HepG2 (cell line): ENCODE results near the gene MYADML2. TPM values are rescaled to one million over a fixed set of nuclear protein-coding genes. Genes with fewer than 3 reads are reported as not detected.
A peak's percentile ranks its signal among the peaks of the same experiment; 100 is the strongest.

Source experiments
- FLYWCH1 ChIP-seq: sonication (generic); formaldehyde crosslinking; IDR thresholded peaks from 2 replicates; pipeline ENCODE4 v1.8.1; 2023; ENCODE audit warnings: mild to moderate bottlenecking, missing genetic modification reagents
- GABPB1 ChIP-seq: IDR thresholded peaks from 2 replicates; pipeline ENCODE4 v1.6.1; 2016; ENCODE audit warnings: mild to moderate bottlenecking, missing genetic modification reagents, moderate library complexity, missing compliant biosample characterization
- GTF3A ChIP-seq: sonication (generic); formaldehyde crosslinking; conservative IDR thresholded peaks from 2 replicates; pipeline ENCODE4 v1.4.0; 2020; ENCODE audit warnings: mild to moderate bottlenecking, missing genetic modification reagents
- HNF4A ChIP-seq: sonication (generic); formaldehyde crosslinking; IDR thresholded peaks from 2 replicates; pipeline ENCODE4 v1.4.0; 2020; ENCODE audit warnings: missing genetic modification reagents
- JUN ChIP-seq: sonication (generic); formaldehyde crosslinking; IDR thresholded peaks from 2 replicates; pipeline ENCODE4 v1.4.0; 2020; ENCODE audit warnings: mild to moderate bottlenecking, missing genetic modification reagents
- KAT8 ChIP-seq: IDR thresholded peaks from 2 replicates; pipeline ENCODE4 v1.6.1; 2016; ENCODE audit warnings: missing genetic modification reagents, missing compliant biosample characterization
- MBNL3 ChIP-seq: fragments of 250-450 bp; sonication (Bioruptor Pico); conservative IDR thresholded peaks from 2 replicates; pipeline ENCODE4 v1.8.0; 2022; ENCODE audit warnings: mild to moderate bottlenecking, inconsistent platforms
- MIER3 ChIP-seq: IDR thresholded peaks from 2 replicates; pipeline ENCODE4 v1.6.1; 2016; ENCODE audit warnings: missing compliant biosample characterization, borderline replicate concordance
- MTF1 ChIP-seq: sonication (generic); formaldehyde crosslinking; IDR thresholded peaks from 2 replicates; pipeline ENCODE4 v1.5.0; 2020; ENCODE audit warnings: missing genetic modification reagents
- NFE2L1 ChIP-seq: sonication (generic); formaldehyde crosslinking; IDR thresholded peaks from 2 replicates; pipeline ENCODE4 v1.4.0; 2020; ENCODE audit warnings: missing genetic modification reagents, mild to moderate bottlenecking, borderline replicate concordance
- NFKBIZ ChIP-seq: IDR thresholded peaks from 2 replicates; pipeline ENCODE4 v1.6.1; 2018; ENCODE audit warnings: missing genetic modification reagents, missing compliant biosample characterization
- POLR2G ChIP-seq: fragments of 200-400 bp; formaldehyde crosslinking; IDR thresholded peaks from 2 replicates; pipeline ENCODE4 v1.6.1; 2018; ENCODE audit warnings: mild to moderate bottlenecking, low read depth, low read length, moderate library complexity
- RBAK ChIP-seq: sonication (generic); formaldehyde crosslinking; IDR thresholded peaks from 2 replicates; pipeline ENCODE4 v1.5.1; 2020; ENCODE audit warnings: mild to moderate bottlenecking, missing genetic modification reagents
- TP53 ChIP-seq: sonication (generic); formaldehyde crosslinking; conservative IDR thresholded peaks from 2 replicates; pipeline ENCODE4 v1.4.0; 2020; ENCODE audit warnings: missing genetic modification reagents
- ZNF10 ChIP-seq: sonication (generic); formaldehyde crosslinking; IDR thresholded peaks from 2 replicates; pipeline ENCODE4 v1.4.0; 2020; ENCODE audit warnings: mild to moderate bottlenecking, low read depth, missing genetic modification reagents, borderline replicate concordance
- ZNF317 ChIP-seq: sonication (generic); formaldehyde crosslinking; IDR thresholded peaks from 2 replicates; pipeline ENCODE4 v1.5.0; 2020; ENCODE audit warnings: mild to moderate bottlenecking, missing genetic modification reagents
- ZNF431 ChIP-seq: sonication (generic); formaldehyde crosslinking; IDR thresholded peaks from 2 replicates; pipeline ENCODE4 v1.9.0; 2022; ENCODE audit warnings: missing genetic modification reagents, low read depth, mild to moderate bottlenecking, borderline replicate concordance
- ZNF530 ChIP-seq: sonication (generic); formaldehyde crosslinking; IDR thresholded peaks from 2 replicates; pipeline ENCODE4 v1.5.0; 2020; ENCODE audit warnings: low read depth, mild to moderate bottlenecking, missing genetic modification reagents
- ZNF557 ChIP-seq: sonication (generic); formaldehyde crosslinking; IDR thresholded peaks from 2 replicates; pipeline ENCODE4 v1.4.0; 2020; ENCODE audit warnings: missing genetic modification reagents
- ZNF776 ChIP-seq: sonication (generic); formaldehyde crosslinking; IDR thresholded peaks from 2 replicates; pipeline ENCODE4 v1.4.0; 2020; ENCODE audit warnings: mild to moderate bottlenecking, missing genetic modification reagents
- ZNF816 ChIP-seq: sonication (generic); formaldehyde crosslinking; IDR thresholded peaks from 2 replicates; pipeline ENCODE4 v1.8.0; 2022; ENCODE audit warnings: missing genetic modification reagents, mild to moderate bottlenecking, borderline replicate concordance
- ZNF879 ChIP-seq: sonication (generic); formaldehyde crosslinking; IDR thresholded peaks from 2 replicates; pipeline ENCODE4 v1.8.1; 2023; ENCODE audit warnings: missing genetic modification reagents
- polyA plus RNA-seq, 8 experiments: library from polyadenylated mRNA; depleted of rRNA in 3 of 8; stranded (reverse) in 7 of 8; unstranded in 1 of 8; fragments of >200 nt; fragmentation: Illumina TruSeq in 4 of 8; extraction: Trizol in 4 of 8; gene quantifications; 2 replicates each; pipeline versions ENCODE4 v1.2.1 to v1.2.3, GENCODE V29; 2011 to 2016; ENCODE audit warnings: low read depth in 4 of 8, missing spikeins in 1 of 8, mixed read lengths in 1 of 8; ENCODE audit not compliant: insufficient read depth in 1 of 8
- total RNA-seq, 5 experiments: library from RNA; depleted of rRNA; stranded (reverse); fragments of >200 nt; fragmentation: Illumina TruSeq; extraction: Trizol; gene quantifications; 2 replicates each; pipeline ENCODE4 v1.2.3, GENCODE V29; 2016; ENCODE audit warnings: low read depth in 1 of 5
- TF ChIP-seq, protein P1 (sequence below): sonication (generic); formaldehyde crosslinking; conservative IDR thresholded peaks from 2 replicates; pipeline ENCODE4 v1.8.0; 2022; ENCODE audit warnings: mild to moderate bottlenecking, moderate library complexity, missing genetic modification reagents
- TF ChIP-seq, protein P2 (sequence below): IDR thresholded peaks from 2 replicates; pipeline ENCODE4 v1.6.1; 2016; ENCODE audit warnings: missing compliant biosample characterization, missing genetic modification reagents, borderline replicate concordance
- TF ChIP-seq, protein P3 (sequence below): IDR thresholded peaks from 2 replicates; pipeline ENCODE4 v1.6.1; 2018; ENCODE audit warnings: missing genetic modification reagents, mild to moderate bottlenecking, missing compliant biosample characterization
- TF ChIP-seq, protein P4 (sequence below): sonication (generic); formaldehyde crosslinking; conservative IDR thresholded peaks from 2 replicates; pipeline ENCODE4 v1.4.0; 2020; ENCODE audit warnings: missing genetic modification reagents

MYADML2 gene
- total and polyA plus RNA-seq, 2 of the 13 experiments (the other 11 are each of a cell fraction or from before 2014, with no cell fraction given), result not detected

DNA sequence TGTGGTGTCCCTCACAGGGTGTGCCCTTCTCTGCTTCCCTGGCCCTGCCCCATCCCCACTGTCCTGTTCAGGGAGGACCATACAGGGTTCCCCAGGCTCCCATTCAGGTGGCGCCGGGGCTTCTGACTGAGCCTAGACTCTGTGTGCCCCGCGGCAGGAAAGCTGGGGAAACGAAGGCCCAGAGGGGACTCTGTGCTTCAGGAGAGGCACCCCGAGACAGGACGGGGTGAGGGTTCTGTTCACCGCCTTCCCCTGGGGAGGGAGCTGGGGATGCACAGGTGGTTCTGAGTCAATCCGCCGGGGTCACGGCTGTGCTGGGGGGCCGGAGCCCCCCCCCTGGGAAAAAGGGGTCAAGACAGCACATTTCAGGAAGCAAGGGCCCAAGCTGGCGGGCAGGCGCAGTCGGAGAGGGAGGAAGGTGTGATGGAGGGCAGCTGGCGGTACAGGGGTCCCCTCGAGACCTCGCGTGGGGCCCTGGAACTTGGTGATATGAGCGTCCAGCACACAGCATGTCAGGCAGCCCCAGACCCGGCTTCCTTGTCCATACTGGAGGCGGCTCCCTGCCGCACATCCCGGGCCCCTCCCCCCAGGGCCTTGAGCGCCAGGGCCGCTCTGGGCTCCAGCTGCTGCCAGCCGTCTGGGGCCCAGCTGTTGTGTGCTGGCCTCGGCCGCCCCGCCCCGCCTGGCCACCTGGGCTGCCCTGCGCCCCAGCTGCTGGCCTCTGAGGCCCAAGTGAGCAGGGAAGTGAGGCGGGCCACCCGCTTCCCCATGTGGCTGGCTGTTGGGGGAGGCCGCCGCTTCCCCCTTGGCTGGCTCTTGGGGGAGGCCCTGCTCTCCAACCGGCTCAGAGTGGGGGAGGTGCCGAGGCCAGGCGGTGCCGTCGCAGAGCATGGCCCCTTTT lies 19.6 kb upstream of the MYADML2 start (continued):
- TF ChIP-seq MBNL3 (no peak), GTF3A (CRISPR knock-in tag) (peak; percentile 55; the same call in 1 of the 2 replicates), HNF4A (CRISPR knock-in tag) (peak; percentile 82), POLR2G (peak; percentile 79), ZNF557 (CRISPR knock-in tag) (no peak), JUN (CRISPR knock-in tag) (peak; percentile 86), MTF1 (CRISPR knock-in tag) (0 out of 2 replicates have a peak, but pooled peaks have one; percentile 44), ZNF10 (CRISPR knock-in tag) (no peak), ZNF530 (CRISPR knock-in tag) (no peak), GABPB1 (CRISPR knock-in tag) (peak; percentile 85), KAT8 (CRISPR knock-in tag) (peak; percentile 89), ZNF816 (CRISPR knock-in tag) (peak; percentile 87; the same call in 1 of the 2 replicates), TP53 (CRISPR knock-in tag) (0 out of 2 replicates have a peak, but pooled peaks have one; percentile 17), NFE2L1 (CRISPR knock-in tag) (no peak), ZNF879 (CRISPR knock-in tag) (no peak), MIER3 (CRISPR knock-in tag) (peak; percentile 83; the same call in 1 of the 2 replicates), RBAK (peak; percentile 18; the same call in 1 of the 2 replicates), ZNF317 (no peak; the same call in 1 of the 2 replicates), NFKBIZ (CRISPR knock-in tag) (0 out of 2 replicates have a peak, but pooled peaks have one; percentile 56), FLYWCH1 (CRISPR knock-in tag) (no peak), ZNF431 (no peak), ZNF776 (CRISPR knock-in tag) (peak; percentile 84; the same call in 1 of the 2 replicates)
- TF ChIP-seq, protein P1, sequence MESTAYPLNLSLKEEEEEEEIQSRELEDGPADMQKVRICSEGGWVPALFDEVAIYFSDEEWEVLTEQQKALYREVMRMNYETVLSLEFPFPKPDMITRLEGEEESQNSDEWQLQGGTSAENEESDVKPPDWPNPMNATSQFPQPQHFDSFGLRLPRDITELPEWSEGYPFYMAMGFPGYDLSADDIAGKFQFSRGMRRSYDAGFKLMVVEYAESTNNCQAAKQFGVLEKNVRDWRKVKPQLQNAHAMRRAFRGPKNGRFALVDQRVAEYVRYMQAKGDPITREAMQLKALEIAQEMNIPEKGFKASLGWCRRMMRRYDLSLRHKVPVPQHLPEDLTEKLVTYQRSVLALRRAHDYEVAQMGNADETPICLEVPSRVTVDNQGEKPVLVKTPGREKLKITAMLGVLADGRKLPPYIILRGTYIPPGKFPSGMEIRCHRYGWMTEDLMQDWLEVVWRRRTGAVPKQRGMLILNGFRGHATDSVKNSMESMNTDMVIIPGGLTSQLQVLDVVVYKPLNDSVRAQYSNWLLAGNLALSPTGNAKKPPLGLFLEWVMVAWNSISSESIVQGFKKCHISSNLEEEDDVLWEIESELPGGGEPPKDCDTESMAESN (CRISPR knock-in tag), result peak; percentile 93
- TF ChIP-seq, protein P2, sequence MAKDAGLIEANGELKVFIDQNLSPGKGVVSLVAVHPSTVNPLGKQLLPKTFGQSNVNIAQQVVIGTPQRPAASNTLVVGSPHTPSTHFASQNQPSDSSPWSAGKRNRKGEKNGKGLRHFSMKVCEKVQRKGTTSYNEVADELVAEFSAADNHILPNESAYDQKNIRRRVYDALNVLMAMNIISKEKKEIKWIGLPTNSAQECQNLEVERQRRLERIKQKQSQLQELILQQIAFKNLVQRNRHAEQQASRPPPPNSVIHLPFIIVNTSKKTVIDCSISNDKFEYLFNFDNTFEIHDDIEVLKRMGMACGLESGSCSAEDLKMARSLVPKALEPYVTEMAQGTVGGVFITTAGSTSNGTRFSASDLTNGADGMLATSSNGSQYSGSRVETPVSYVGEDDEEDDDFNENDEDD, result peak; percentile 87
- TF ChIP-seq, protein P3, sequence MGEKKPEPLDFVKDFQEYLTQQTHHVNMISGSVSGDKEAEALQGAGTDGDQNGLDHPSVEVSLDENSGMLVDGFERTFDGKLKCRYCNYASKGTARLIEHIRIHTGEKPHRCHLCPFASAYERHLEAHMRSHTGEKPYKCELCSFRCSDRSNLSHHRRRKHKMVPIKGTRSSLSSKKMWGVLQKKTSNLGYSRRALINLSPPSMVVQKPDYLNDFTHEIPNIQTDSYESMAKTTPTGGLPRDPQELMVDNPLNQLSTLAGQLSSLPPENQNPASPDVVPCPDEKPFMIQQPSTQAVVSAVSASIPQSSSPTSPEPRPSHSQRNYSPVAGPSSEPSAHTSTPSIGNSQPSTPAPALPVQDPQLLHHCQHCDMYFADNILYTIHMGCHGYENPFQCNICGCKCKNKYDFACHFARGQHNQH, result peak; percentile 89
- TF ChIP-seq, protein P4, sequence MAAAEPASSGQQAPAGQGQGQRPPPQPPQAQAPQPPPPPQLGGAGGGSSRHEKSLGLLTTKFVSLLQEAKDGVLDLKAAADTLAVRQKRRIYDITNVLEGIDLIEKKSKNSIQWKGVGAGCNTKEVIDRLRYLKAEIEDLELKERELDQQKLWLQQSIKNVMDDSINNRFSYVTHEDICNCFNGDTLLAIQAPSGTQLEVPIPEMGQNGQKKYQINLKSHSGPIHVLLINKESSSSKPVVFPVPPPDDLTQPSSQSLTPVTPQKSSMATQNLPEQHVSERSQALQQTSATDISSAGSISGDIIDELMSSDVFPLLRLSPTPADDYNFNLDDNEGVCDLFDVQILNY (CRISPR knock-in tag), result peak; percentile 62; the same call in 1 of the 2 replicates
